ENCODE results near the gene PARP2. TPM values are rescaled to one million over a fixed set of nuclear protein-coding genes. Genes with fewer than 3 reads are reported as not detected.

PARP2 gene
- 10 to 100 TPM; 46.3 to 47.3 TPM for total RNA-seq

- Mint-ChIP-seq H3K4me3 (peak within 1 kb of the TSS; percentile 93), H3K4me1 (ENCODE audit: low read depth) (peaks cover 19% of the 10 kb centered on the region), H3K9me3 (peaks cover 2% of the 10 kb centered on the region), H3K27ac (peak within 1 kb of the TSS; percentile 94), H3K36me3 (peaks cover 30% of the 10 kb centered on the region), H3K27me3 (peaks cover 3% of the 10 kb centered on the region)
- peak; percentile 97 for DNase-seq
- intact Hi-C loops (cut with micrococcal nuclease) = loop anchor here (1.0 to 2.0 kb wide), 10 partner anchors 10 to 338 kb away; partner anchors contain the start of genes APEX1, CCNB1IP1, PIP4P1 and PNP
- ChIA-PET POLR2A (interaction anchor here (0.6 to 4.1 kb wide), 27 partner anchors 9 to 339 kb away, joined by 3 to 59 read pairs (median 6); partner anchors contain the start of genes APEX1, CCNB1IP1, OSGEP and PIP4P1), CTCF (interaction anchor here (1.1 to 8.1 kb wide), 15 partner anchors 11 to 628 kb away, joined by 3 to 129 read pairs (median 5); partner anchors contain the start of genes APEX1, CCNB1IP1, OSGEP and PIP4P1)
These were observed at the start of gene PARP2 for GRCh38 chr14:20343092-20343861. TSS of gene PARP2 (plus strand) at chr14:20343635. CDS start at chr14:20343642, 7 bp downstream.

- ChIA-PET POLR2A (no interaction called here), CTCF (interaction anchor here (1.1 kb wide), 1 partner anchor 33 kb away, joined by 3 read pairs; no protein-coding TSS in a partner anchor)
- intact Hi-C loops (cut with micrococcal nuclease) = no loop called here
- no peaks in the 10 kb centered on the region for H3K27me3 Mint-ChIP-seq
- H3K27ac Mint-ChIP-seq = no peak overlapping the region
- H3K9me3 Mint-ChIP-seq = no peaks in the 10 kb centered on the region
- no peaks in the 10 kb centered on the region for H3K4me1 Mint-ChIP-seq (ENCODE audit: low read depth)
- H3K4me3 Mint-ChIP-seq = no peak overlapping the region
- peaks cover 43% of the 10 kb centered on the region for H3K36me3 Mint-ChIP-seq
- no peak for DNase-seq
These were observed 48.8 kb upstream of the PARP2 start for GRCh38 chr14:20294636-20295035.

GRCh38 chr14:20295067-20295466 is 48.4 kb upstream of the PARP2 start:
- Mint-ChIP-seq H3K27ac (no peak overlapping the region), H3K4me1 (ENCODE audit: low read depth) (no peaks in the 10 kb centered on the region), H3K36me3 (peaks cover 40% of the 10 kb centered on the region), H3K4me3 (no peak overlapping the region), H3K9me3 (no peaks in the 10 kb centered on the region), H3K27me3 (no peaks in the 10 kb centered on the region)
- CTCF ChIA-PET = interaction anchor here (1.1 kb wide), 1 partner anchor 32 kb away, joined by 3 read pairs; no protein-coding TSS in a partner anchor
- peak; percentile 20 for DNase-seq
- intact Hi-C loops (cut with micrococcal nuclease) = no loop called here
- POLR2A ChIA-PET = no interaction called here

DNA sequence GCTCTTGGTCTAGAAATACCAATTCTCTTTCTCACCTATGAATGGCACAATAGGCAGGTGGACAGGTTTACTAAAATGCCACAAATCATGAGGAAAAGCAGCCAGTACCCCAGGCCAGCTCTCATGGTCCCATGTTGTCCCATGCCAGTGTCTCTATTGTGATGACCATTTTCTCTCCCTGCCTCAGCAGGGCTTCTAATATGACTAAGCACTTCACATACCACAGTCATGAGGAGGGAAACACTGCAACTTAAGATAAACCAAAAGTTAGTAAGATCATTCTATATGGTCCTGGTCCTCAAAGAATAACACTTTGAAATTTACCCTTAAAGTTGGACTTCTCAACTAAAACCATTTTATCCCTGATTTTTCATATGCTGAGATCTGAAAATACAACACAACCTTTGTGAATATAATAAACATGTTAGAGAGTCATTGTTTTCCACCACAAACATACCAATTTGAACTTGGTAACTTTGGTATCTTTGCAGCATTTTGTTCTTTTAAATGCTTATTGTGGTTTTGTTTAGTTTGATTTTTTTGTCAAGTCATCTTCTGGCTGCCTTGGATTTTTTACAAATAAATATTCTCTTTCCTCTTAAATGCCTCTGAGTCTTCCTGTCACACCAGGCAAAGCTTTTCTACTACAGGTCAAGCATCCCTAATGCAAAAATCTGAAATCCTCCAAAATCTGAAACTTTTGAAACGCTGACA is 41.2 kb upstream of the PARP2 start:
- H3K36me3 Mint-ChIP-seq = peaks cover 19% of the 10 kb centered on the region
- POLR2A ChIA-PET = no interaction called here
- no peak overlapping the region for H3K4me3 Mint-ChIP-seq
- H3K9me3 Mint-ChIP-seq = no peaks in the 10 kb centered on the region
- DNase-seq = no peak
- intact Hi-C loops (cut with micrococcal nuclease) = no loop called here
- CTCF ChIA-PET = interaction anchor here (1.6 kb wide), 1 partner anchor 26 kb away, joined by 4 read pairs; no protein-coding TSS in a partner anchor
- no peak overlapping the region for H3K27ac Mint-ChIP-seq
- H3K4me1 Mint-ChIP-seq (ENCODE audit: low read depth) = peaks cover 24% of the 10 kb centered on the region
- H3K27me3 Mint-ChIP-seq = no peaks in the 10 kb centered on the region

GRCh38 chr14:20305265-20306078 is 38.0 kb upstream of the PARP2 start, which contains the start of gene TTC5:
TSS of gene TTC5 (minus strand) at chr14:20305951. CDS start at chr14:20305937, 14 bp downstream.
- Mint-ChIP-seq H3K27ac (peak within 1 kb of the TSS; percentile 80), H3K9me3 (no peaks in the 10 kb centered on the region), H3K27me3 (no peaks in the 10 kb centered on the region), H3K36me3 (peaks cover 5% of the 10 kb centered on the region), H3K4me1 (ENCODE audit: low read depth) (peaks cover 24% of the 10 kb centered on the region), H3K4me3 (peak within 1 kb of the TSS; percentile 89)
- POLR2A ChIA-PET = no interaction called here
- peak; percentile 93 for DNase-seq
- intact Hi-C loops (cut with micrococcal nuclease) = loop anchor here (2.0 kb wide), 4 partner anchors 21 to 377 kb away; partner anchors contain the start of gene PARP2
- CTCF ChIA-PET = interaction anchor here (1.1 to 2.3 kb wide), 2 partner anchors 21 to 304 kb away, joined by 3 to 16 read pairs; no protein-coding TSS in a partner anchor

GRCh38 chr14:20306079-20306423 is 37.4 kb upstream of the PARP2 start:
- Mint-ChIP-seq H3K36me3 (peaks cover 2% of the 10 kb centered on the region), H3K27ac (peak overlapping the region; percentile 80)
- POLR2A ChIA-PET = no interaction called here

DNA sequence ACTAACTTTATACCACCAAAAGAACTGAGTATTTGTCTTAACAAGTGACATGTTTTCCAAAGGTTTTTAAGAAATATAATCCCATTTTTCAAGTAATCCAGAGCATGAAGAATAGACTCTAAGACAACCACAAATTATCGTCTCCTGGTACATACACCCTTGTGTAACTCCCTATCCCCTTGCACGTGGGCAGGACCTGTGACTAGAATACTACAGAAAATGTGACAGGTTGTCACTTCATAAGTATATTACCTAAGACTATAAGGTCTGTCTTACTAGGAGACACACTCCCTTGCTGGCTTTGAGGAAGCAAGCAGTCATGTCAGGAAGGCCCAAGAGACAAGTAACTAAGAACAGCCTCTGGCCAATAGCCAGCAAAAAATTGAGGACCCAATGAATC is 29.4 kb upstream of the PARP2 start:
- CTCF ChIA-PET = no interaction called here
- H3K27ac Mint-ChIP-seq = no peak overlapping the region
- intact Hi-C loops (cut with micrococcal nuclease) = no loop called here
- no peaks in the 10 kb centered on the region for H3K9me3 Mint-ChIP-seq
- no peaks in the 10 kb centered on the region for H3K27me3 Mint-ChIP-seq
- no peaks in the 10 kb centered on the region for H3K4me1 Mint-ChIP-seq (ENCODE audit: low read depth)
- DNase-seq = no peak
- POLR2A ChIA-PET = no interaction called here
- peaks cover 39% of the 10 kb centered on the region for H3K36me3 Mint-ChIP-seq
- no peak overlapping the region for H3K4me3 Mint-ChIP-seq

More at GRCh38 chr14:20306079-20306423, 37.4 kb upstream of the PARP2 start:
- intact Hi-C loops (cut with micrococcal nuclease) = loop anchor here (2.0 kb wide), 1 partner anchor 21 kb away; no protein-coding TSS in a partner anchor
- H3K4me3 Mint-ChIP-seq = peak overlapping the region; percentile 89
- no peaks in the 10 kb centered on the region for H3K9me3 Mint-ChIP-seq
- CTCF ChIA-PET = interaction anchor here (0.6 to 2.3 kb wide), 5 partner anchors 12 to 303 kb away, joined by 3 to 16 read pairs (median 3); no protein-coding TSS in a partner anchor
- no peak for DNase-seq
- H3K27me3 Mint-ChIP-seq = no peaks in the 10 kb centered on the region
- peaks cover 24% of the 10 kb centered on the region for H3K4me1 Mint-ChIP-seq (ENCODE audit: low read depth)

- Mint-ChIP-seq H3K27ac (no peak overlapping the region), H3K9me3 (no peaks in the 10 kb centered on the region), H3K4me1 (ENCODE audit: low read depth) (no peaks in the 10 kb centered on the region), H3K36me3 (peaks cover 34% of the 10 kb centered on the region), H3K27me3 (no peaks in the 10 kb centered on the region), H3K4me3 (no peak overlapping the region)
- ChIA-PET POLR2A (interaction anchor here (0.8 kb wide), 1 partner anchor 26 kb away, joined by 3 read pairs; the partner anchor contains the start of gene PARP2), CTCF (interaction anchor here (1.2 kb wide), 1 partner anchor 10 kb away, joined by 12 read pairs; no protein-coding TSS in a partner anchor)
- intact Hi-C loops (cut with micrococcal nuclease) = no loop called here
- DNase-seq = no peak
These were observed 25.7 kb upstream of the PARP2 start for GRCh38 chr14:20317720-20318119.

DNA sequence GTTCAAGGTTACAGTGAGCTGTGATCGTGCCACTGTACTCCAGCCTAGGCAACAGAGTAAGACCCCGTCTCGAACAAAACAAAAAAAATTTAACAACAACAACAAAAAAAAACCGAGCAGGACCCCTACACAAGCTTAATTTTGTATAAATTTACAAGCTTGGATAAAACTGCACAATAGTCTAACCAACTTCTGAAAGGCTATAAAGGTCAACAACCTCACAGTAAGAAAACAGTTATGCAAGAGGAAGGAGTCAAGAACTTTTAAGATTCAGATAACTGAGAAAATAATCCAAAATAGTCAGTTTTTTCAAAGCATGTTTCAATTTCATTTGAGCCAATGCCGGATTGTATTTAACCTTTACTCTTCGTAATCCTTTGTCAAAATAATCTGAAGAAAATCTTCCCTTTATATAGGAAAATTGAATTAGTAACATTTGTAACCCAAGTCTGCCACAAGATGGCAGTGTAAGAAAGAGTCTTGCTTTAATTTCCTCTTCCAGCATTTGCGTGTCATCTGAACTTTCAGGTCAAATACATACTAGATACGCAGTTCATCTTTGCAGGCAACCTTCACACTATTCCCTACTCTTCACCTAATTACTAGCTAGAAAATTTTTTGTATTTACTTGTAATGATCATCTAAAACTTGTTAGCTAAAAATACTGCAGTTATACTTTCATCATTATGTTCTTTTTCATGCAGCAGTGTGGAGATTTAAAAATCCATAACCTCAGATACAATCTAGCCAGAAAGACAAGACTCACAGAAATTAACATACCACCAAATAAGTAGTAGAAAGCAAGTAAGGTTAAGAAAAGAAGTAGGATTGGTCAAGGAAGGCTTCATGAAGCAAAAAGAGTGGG is 16.2 kb upstream of the PARP2 start:
- H3K27ac Mint-ChIP-seq = peak overlapping the region; percentile 43
- CTCF ChIA-PET = interaction anchor here (0.6 to 8.9 kb wide), 33 partner anchors 9 to 364 kb away, joined by 3 to 129 read pairs (median 5); partner anchors contain the start of genes APEX1, OSGEP, PARP2 and PIP4P1
- no peaks in the 10 kb centered on the region for H3K27me3 Mint-ChIP-seq
- no peaks in the 10 kb centered on the region for H3K9me3 Mint-ChIP-seq
- POLR2A ChIA-PET = interaction anchor here (1.3 kb wide), 1 partner anchor 16 kb away, joined by 7 read pairs; the partner anchor contains the start of gene PARP2
- intact Hi-C loops (cut with micrococcal nuclease) = loop anchor here (1.0 to 2.0 kb wide), 3 partner anchors 16 to 282 kb away; partner anchors contain the start of gene PARP2
- H3K4me3 Mint-ChIP-seq = peak overlapping the region; percentile 0
- no peak for DNase-seq
- peaks cover 43% of the 10 kb centered on the region for H3K36me3 Mint-ChIP-seq
- H3K4me1 Mint-ChIP-seq (ENCODE audit: low read depth) = peaks cover 40% of the 10 kb centered on the region

DNA sequence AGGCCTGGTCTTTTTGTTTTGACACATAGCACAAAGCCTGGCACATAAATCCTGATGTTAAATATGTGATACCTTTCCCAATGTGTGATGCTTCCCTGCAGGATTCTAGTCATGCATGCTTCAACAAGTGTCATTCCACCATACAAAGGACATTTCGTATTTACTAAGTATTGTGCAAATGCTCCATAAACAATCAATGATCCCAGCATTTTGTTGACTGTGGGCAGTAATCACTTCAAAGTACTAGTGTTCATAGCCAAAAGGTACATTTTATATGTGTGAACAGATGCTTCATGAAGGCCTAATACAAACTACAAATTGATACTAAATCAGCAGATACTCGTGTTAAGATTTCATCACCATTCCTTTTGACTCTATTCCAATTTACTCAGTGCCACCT is 14.7 kb upstream of the PARP2 start:
- Mint-ChIP-seq H3K4me3 (no peak overlapping the region), H3K9me3 (no peaks in the 10 kb centered on the region), H3K36me3 (peaks cover 39% of the 10 kb centered on the region), H3K4me1 (ENCODE audit: low read depth) (peaks cover 43% of the 10 kb centered on the region), H3K27me3 (no peaks in the 10 kb centered on the region), H3K27ac (peak overlapping the region; percentile 53)
- ChIA-PET CTCF (interaction anchor here (0.9 to 8.9 kb wide), 17 partner anchors 11 to 363 kb away, joined by 3 to 129 read pairs (median 8); partner anchors contain the start of genes APEX1, OSGEP, PARP2 and TTC5), POLR2A (interaction anchor here (1.3 kb wide), 1 partner anchor 14 kb away, joined by 7 read pairs; the partner anchor contains the start of gene PARP2)
- DNase-seq = no peak
- intact Hi-C loops (cut with micrococcal nuclease) = no loop called here
